Activated B cell treated with CpG ODN at 0.5 μM for 24 hours (primary cell): ENCODE results near the gene C16orf82. TPM values are rescaled to one million over a fixed set of nuclear protein-coding genes. Genes with fewer than 3 reads are reported as not detected.

Experiments used
- ATAC-seq: fragments of 200-7000 bp; cut with Tn5 transposase; one replicate; pipeline ENCODE4 v1.10.0; 2021; ENCODE audit warnings: low read depth, mild to moderate bottlenecking, moderate library complexity
- CTCF ChIA-PET: fragments of 350-600 bp; sonication (Branson Sonifier 250); formaldehyde crosslinking; loops from one replicate; lab custom pipeline; 2021; ENCODE audit warnings: antibody characterized with exemption; lab: Charles Lee
- POLR2A ChIA-PET: fragments of 350-600 bp; sonication (Branson Sonifier 250); formaldehyde crosslinking; loops from one replicate; lab custom pipeline; 2021; ENCODE audit warnings: antibody characterized with exemption; lab: Charles Lee
- DNase-seq: peaks from one replicate; pipeline ENCODE4 v3.0.0; 2022
- H3K27ac Mint-ChIP-seq: one replicate; pipeline ENCODE4 v1.8.0; 2020; ENCODE audit warnings: mixed read lengths
- H3K27me3 Mint-ChIP-seq: one replicate; pipeline ENCODE4 v1.8.0; 2021; ENCODE audit warnings: mixed read lengths
- H3K36me3 Mint-ChIP-seq: one replicate; pipeline ENCODE4 v1.8.0; 2021; ENCODE audit warnings: low read depth, mixed read lengths
- H3K4me1 Mint-ChIP-seq: one replicate; pipeline ENCODE4 v1.8.0; 2021; ENCODE audit warnings: mixed read lengths
- H3K4me3 Mint-ChIP-seq: one replicate; pipeline ENCODE4 v1.8.0; 2020; ENCODE audit warnings: mild to moderate bottlenecking, mixed read lengths
- H3K9me3 Mint-ChIP-seq: one replicate; pipeline ENCODE4 v1.8.0; 2020; ENCODE audit warnings: mixed read lengths
- intact Hi-C: fragments of 100-400 bp; cut with micrococcal nuclease; formaldehyde crosslinking; loops from one replicate; pipeline ENCODE4 v1.15.1; 2024
- total RNA-seq: library from RNA; stranded (reverse); gene quantifications from 2 replicates; pipeline ENCODE4 v1.2.3, GENCODE V29; 2022
- TF ChIP-seq, protein P1 (sequence below): fragments of 200-600 bp; IDR thresholded peaks from one replicate; pipeline ENCODE4 v1.8.0; 2022; ENCODE audit warnings: antibody characterized with exemption, mild to moderate bottlenecking

Gene C16orf82
- total RNA-seq, result not detected in 2 replicates

DNA sequence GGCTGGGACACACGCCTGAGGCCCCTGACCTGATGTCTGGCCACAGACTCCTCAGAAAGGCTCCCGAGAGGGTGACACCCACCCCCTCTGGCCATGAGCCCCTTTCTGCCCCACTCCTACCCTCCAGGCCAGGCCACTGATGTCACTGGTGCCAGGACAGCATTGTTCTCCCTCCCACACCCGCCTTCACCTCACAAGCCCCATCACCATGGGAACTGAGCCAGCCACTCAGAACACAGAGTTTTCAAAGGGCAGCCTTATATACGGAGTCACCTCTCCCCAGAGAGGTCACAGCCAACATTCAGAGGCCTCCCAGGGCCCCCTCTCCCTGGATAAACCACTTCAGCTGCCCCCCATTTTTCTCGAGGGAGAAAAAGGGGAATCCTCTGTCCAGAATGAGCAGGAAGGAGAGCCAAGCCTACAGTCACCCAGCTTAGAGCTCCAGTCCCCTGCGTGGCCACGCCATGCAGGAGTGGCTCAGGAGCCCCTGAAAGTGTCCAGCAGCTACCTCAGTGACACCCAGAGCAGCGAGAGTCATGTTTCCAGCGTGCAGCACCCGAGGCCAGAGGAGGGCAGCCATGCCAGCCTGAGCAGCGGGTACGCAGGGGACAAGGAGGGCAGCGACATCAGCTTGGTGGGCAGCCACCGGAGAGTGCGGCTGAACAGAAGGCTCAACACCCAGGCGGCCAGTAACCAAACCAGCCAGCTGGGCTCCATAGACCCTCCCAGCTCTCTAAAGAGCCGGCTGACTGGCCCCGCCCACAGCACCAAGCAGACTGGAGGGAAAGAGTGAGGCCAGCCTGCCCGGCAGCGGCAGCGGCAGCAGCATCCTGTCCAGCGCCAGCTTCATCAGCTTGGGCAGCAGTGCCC, at the start of gene C16orf82:
Gene C16orf82 (plus strand): TSS at position 260 of the 870 bp plus-strand sequence.
- Mint-ChIP-seq H3K9me3 (peaks cover 5% of the 10 kb centered on the region), H3K27me3 (peaks cover 27% of the 10 kb centered on the region), H3K36me3 (no peaks in the 10 kb centered on the region), H3K27ac (no peak within 1 kb of the TSS), H3K4me3 (no peak within 1 kb of the TSS), H3K4me1 (no peaks in the 10 kb centered on the region)
- intact Hi-C loops, result no loop called here
- ATAC-seq, result no peak
- TF ChIP-seq, protein P1, sequence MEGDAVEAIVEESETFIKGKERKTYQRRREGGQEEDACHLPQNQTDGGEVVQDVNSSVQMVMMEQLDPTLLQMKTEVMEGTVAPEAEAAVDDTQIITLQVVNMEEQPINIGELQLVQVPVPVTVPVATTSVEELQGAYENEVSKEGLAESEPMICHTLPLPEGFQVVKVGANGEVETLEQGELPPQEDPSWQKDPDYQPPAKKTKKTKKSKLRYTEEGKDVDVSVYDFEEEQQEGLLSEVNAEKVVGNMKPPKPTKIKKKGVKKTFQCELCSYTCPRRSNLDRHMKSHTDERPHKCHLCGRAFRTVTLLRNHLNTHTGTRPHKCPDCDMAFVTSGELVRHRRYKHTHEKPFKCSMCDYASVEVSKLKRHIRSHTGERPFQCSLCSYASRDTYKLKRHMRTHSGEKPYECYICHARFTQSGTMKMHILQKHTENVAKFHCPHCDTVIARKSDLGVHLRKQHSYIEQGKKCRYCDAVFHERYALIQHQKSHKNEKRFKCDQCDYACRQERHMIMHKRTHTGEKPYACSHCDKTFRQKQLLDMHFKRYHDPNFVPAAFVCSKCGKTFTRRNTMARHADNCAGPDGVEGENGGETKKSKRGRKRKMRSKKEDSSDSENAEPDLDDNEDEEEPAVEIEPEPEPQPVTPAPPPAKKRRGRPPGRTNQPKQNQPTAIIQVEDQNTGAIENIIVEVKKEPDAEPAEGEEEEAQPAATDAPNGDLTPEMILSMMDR, result no peak
- ChIA-PET CTCF (no interaction called here), POLR2A (no interaction called here)
- no peak for DNase-seq

DNA sequence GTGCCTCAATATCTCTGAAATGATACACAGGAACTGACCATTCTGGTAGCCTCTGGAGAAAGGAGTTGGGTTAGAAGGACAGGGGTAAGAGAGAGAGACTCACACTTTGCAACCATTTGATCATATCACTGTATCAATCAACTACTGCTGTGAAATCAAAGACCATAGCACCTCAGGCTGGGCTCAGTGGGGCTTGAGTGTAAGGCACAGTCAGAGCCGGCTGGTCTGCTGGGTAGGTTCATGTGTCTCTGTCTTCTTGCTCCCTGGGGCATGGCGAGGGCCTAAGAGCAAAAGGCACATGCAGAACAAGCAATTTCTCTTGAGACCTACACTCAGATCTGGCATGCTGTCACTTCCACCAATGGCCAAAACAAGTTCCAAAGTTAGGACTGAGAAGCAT, 46.7 kb upstream of the C16orf82 start:
- ChIA-PET POLR2A (no interaction called here), CTCF (no interaction called here)
- ATAC-seq (no peak), DNase-seq (no peak)
- H3K4me1 Mint-ChIP-seq, result no peaks in the 10 kb centered on the region
- intact Hi-C loops, result no loop called here
- H3K9me3 Mint-ChIP-seq, result peaks cover 7% of the 10 kb centered on the region
- no peak overlapping the region for H3K27ac Mint-ChIP-seq
- no peak overlapping the region for H3K4me3 Mint-ChIP-seq
- no peaks in the 10 kb centered on the region for H3K36me3 Mint-ChIP-seq
- peaks cover 3% of the 10 kb centered on the region for H3K27me3 Mint-ChIP-seq
- TF ChIP-seq, protein P1, result no peak

DNA sequence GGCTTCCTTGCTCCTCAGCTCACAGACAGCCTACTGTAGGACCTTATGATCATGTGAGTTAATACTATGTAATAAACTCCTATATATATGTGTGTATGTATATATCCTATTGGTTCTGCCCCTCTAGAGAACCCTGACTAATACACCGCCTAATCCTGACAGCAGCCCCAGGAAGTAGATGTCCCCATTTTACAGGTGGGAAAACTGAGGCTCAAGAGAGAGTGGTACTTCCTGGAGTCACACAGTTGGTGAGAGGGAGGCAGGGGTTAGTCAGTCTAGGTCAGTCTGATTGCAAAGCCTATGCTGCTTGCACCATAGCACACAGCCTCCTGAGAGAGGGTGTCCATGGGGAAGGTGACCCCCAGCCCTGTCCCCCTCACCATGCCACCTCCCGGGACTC, 42.7 kb upstream of the C16orf82 start:
- no peak overlapping the region for H3K4me3 Mint-ChIP-seq
- CTCF ChIA-PET, result no interaction called here

DNA sequence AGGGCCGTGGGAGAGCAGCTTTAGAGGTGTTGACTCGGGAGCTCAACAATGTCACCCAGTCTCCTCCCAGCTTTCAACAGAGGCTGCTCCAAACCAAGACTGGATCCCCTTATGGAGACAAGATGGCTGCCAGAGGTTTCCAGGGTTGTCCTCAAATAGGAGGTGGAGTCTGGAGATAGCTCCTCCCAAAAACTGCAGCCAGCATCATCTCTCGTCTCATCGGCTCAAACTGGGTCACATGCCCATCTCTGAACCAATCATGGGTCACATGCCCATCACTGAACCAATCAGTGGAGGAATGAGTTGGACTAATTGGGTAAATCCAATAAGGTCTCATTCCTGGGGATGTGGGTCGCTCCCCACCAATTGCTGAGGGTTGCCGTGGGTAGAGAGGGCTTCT, 41.1 kb upstream of the C16orf82 start:
- ATAC-seq (no peak), DNase-seq (no peak)
- Mint-ChIP-seq H3K27ac (no peak overlapping the region), H3K9me3 (peaks cover 3% of the 10 kb centered on the region), H3K27me3 (peaks cover 4% of the 10 kb centered on the region), H3K36me3 (no peaks in the 10 kb centered on the region), H3K4me1 (no peaks in the 10 kb centered on the region), H3K4me3 (no peak overlapping the region)
- intact Hi-C loops, result no loop called here
- CTCF ChIA-PET, result no interaction called here
- TF ChIP-seq, protein P1, result no peak
- POLR2A ChIA-PET, result no interaction called here

More for the DNA sequence above, 42.7 kb upstream of the C16orf82 start:
- Mint-ChIP-seq H3K9me3 (peaks cover 6% of the 10 kb centered on the region), H3K4me1 (no peaks in the 10 kb centered on the region), H3K27ac (no peak overlapping the region), H3K36me3 (no peaks in the 10 kb centered on the region), H3K27me3 (peaks cover 5% of the 10 kb centered on the region)
- no peak for DNase-seq
- ATAC-seq, result no peak
- POLR2A ChIA-PET, result no interaction called here
- intact Hi-C loops, result no loop called here
- TF ChIP-seq, protein P1, result no peak

DNA sequence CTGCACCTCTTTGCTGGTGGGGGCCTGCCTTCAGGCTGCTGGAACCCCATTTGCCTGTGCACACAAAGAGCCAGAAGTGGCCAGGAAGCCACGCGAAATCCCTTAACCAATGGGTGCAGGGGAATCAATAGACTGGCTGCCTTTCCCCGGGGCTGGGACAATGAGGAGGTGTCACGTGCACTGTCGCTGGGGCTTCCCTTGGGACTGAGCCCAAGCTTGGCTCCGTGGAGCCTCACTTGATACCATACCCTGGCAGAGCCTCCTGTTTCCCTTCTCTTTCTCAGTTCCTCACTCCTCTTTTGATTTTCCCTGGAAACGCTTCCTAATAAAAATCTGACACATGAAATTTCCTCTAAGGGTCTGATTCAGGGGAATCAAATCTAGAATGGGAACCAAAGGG, 38.8 kb upstream of the C16orf82 start:
- CTCF ChIA-PET, result no interaction called here
- POLR2A ChIA-PET, result no interaction called here

More for the DNA sequence above, 38.8 kb upstream of the C16orf82 start:
- TF ChIP-seq, protein P1, result no peak
- intact Hi-C loops, result no loop called here
- H3K27ac Mint-ChIP-seq, result no peak overlapping the region
- no peaks in the 10 kb centered on the region for H3K36me3 Mint-ChIP-seq
- peaks cover 4% of the 10 kb centered on the region for H3K27me3 Mint-ChIP-seq
- H3K4me3 Mint-ChIP-seq, result no peak overlapping the region
- no peaks in the 10 kb centered on the region for H3K4me1 Mint-ChIP-seq
- no peak for ATAC-seq
- no peak for DNase-seq
- H3K9me3 Mint-ChIP-seq, result no peaks in the 10 kb centered on the region
